NT2/D1 (cell line): Measurements from ENCODE around the gene ZACN.

Experiments used
- SUZ12 ChIP-seq: IDR thresholded peaks from 2 replicates; pipeline ENCODE4 v1.6.1; 2011; ENCODE audit not compliant: insufficient read length, insufficient read depth; ENCODE audit errors: extremely low read depth
- YY1 ChIP-seq: IDR thresholded peaks from 2 replicates; pipeline ENCODE4 v1.6.1; 2011; ENCODE audit not compliant: insufficient read length, insufficient read depth
- ZNF274 ChIP-seq: IDR thresholded peaks from 2 replicates; pipeline ENCODE4 v1.6.1; 2011; ENCODE audit warnings: mild to moderate bottlenecking, low read depth, low read length

- TF ChIP-seq ZNF274 (no peak), YY1 (no peak), SUZ12 (no peak)
Observed at GRCh38 chr17:76082326-76083251, 3.6 kb downstream of the ZACN start.
